Stimulated activated CD4-positive, alpha-beta T cell treated with anti-CD3 and anti-CD28 coated beads, Interleukin-1b, Interleukin-23, amount 100 ng/mL, for 24 hours (primary cell): ENCODE results near the gene GFM2.
"Not testable (repeated sequence)": the region's sequence is repeated elsewhere in the genome, so short reads cannot be mapped to it uniquely, and the experiment has no call there.

Source experiments
- DNase-seq, 4 experiments: peaks; one replicate each; pipeline ENCODE4 v3.0.0-alpha.2; 2020; ENCODE audit warnings: low read depth in 4 of 4, low spot score in 1 of 4

Gene GFM2

GRCh38 chr5:74717596-74717995, 49.3 kb downstream of the GFM2 start:
- no peak for DNase-seq

- no peak for DNase-seq
Measured at GRCh38 chr5:74693191-74693590, 73.7 kb downstream of the GFM2 start.

- no peak for DNase-seq
Measured at GRCh38 chr5:74686962-74687751, 79.8 kb downstream of the GFM2 start.

- DNase-seq, result no peak
Measured at GRCh38 chr5:74685979-74686631, 80.8 kb downstream of the GFM2 start.

- peak; percentile 65 to 90 (median 72) for DNase-seq
Measured at GRCh38 chr5:74684900-74685851, 81.7 kb downstream of the GFM2 start, which contains the start of gene HEXB. HEXB (plus strand) TSS chr5:74685233; CDS start chr5:74685261, 28 bp downstream.

- DNase-seq, result no peak
Measured at GRCh38 chr5:74679966-74680365, 87.0 kb downstream of the GFM2 start.

- DNase-seq, result not testable (repeated sequence)
Measured at GRCh38 chr5:74679300-74679699, 87.6 kb downstream of the GFM2 start.

- not testable (repeated sequence) for DNase-seq
Measured at GRCh38 chr5:74678123-74678522, 88.8 kb downstream of the GFM2 start.

- DNase-seq, result not testable (repeated sequence)
Measured at GRCh38 chr5:74676466-74676865, 90.5 kb downstream of the GFM2 start.

GRCh38 chr5:74673011-74673790, 93.7 kb downstream of the GFM2 start:
- DNase-seq, result no peak

GRCh38 chr5:74672215-74672877, 94.6 kb downstream of the GFM2 start:
- no peak for DNase-seq
